C4-2B (cell line): ENCODE results near the gene MLLT3.

ENCODE experiments used
- CTCF ChIP-seq: fragments of 450-650 bp; conservative IDR thresholded peaks from 2 replicates; pipeline ENCODE4 v1.5.1; 2017; ENCODE audit warnings: mild to moderate bottlenecking
- ZFX ChIP-seq: fragments of 450-650 bp; IDR thresholded peaks from 2 replicates; pipeline ENCODE4 v1.6.1; 2017

- TF ChIP-seq CTCF (no peak), ZFX (no peak)
Measured at GRCh38 chr9:20340511-20340861, 281.8 kb downstream of the MLLT3 start.
